Measurements from ENCODE around the gene INSYN2A. TPM values are rescaled to one million over a fixed set of nuclear protein-coding genes. Genes with fewer than 3 reads are reported as not detected.

Gene INSYN2A
- polyA plus RNA-seq, 3 donors: not detected

DNA sequence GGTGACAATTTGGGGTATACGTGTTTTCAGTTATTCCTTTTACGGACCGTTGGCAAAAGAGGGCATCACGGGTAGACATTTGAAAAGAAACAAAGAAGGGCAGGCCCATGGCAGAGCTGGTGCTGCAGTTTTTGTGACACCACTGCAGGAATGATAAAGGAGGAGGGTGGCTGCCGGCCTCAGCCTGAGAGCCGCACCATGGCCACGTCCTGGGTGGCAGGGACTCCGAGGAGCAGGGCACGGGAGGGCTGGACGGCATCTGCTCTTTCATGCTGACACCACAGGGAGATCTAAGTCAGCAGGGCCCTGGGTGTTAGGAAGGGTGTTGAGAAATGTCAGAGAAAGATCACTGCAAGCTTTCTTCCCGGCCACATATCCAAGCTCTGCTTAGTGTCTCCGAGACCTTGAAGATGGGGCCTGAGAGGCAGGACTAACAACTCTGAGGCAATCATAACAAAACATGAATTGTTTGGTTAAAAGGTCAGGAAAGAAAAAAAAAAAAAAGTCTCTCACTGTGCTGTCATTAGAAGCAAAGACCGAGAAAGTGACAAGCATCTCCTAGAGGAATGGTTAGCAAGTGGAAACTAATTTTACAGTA is 36.6 kb downstream of the INSYN2A start:
- no peak overlapping the region for H3K4me3 ChIP-seq (replicated peaks in 1 of 3; ENCODE audit: low read depth in 2 of 3, low read length in 3 of 3)

DNA sequence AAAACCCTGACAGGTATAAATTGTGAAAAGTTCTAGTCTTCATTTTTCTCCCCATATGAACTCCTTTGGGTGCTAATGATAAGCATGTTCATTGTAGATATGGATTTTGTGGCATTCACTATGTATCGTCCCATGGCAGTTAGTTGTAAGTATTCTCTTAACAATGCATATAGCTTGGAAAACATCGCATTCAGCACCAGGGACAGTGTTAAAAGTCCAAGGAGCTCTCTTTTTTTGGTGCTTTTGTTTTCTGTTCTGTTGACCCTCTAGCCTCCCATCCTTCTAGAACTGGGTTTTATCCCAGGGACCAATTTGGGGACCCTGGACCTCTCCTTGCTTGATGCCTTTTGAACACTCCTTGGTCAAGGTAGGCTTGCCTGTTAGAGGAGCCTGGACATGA is 37.7 kb downstream of the INSYN2A start:
- TF ChIP-seq, protein P1, sequence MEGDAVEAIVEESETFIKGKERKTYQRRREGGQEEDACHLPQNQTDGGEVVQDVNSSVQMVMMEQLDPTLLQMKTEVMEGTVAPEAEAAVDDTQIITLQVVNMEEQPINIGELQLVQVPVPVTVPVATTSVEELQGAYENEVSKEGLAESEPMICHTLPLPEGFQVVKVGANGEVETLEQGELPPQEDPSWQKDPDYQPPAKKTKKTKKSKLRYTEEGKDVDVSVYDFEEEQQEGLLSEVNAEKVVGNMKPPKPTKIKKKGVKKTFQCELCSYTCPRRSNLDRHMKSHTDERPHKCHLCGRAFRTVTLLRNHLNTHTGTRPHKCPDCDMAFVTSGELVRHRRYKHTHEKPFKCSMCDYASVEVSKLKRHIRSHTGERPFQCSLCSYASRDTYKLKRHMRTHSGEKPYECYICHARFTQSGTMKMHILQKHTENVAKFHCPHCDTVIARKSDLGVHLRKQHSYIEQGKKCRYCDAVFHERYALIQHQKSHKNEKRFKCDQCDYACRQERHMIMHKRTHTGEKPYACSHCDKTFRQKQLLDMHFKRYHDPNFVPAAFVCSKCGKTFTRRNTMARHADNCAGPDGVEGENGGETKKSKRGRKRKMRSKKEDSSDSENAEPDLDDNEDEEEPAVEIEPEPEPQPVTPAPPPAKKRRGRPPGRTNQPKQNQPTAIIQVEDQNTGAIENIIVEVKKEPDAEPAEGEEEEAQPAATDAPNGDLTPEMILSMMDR (IDR thresholded peaks at IDR 0.05): no peak
- Histone ChIP-seq H2AFZ (ENCODE audit: insufficient read depth, low read depth, low read length, poor library complexity, severe bottlenecking) (no peak overlapping the region), H3K4me2 (replicated peaks; ENCODE audit: extremely low read depth, low read length, poor library complexity, severe bottlenecking) (no peak overlapping the region), H3K79me2 (ENCODE audit: insufficient read depth, low read length) (no peaks in the 10 kb centered on the region), H3K9me3 (replicated peaks in 1 of 2; ENCODE audit: control insufficient read depth in 1 of 2, insufficient read depth in 1 of 2, low read length in 2 of 2) (no peaks in the 10 kb centered on the region), H3K36me3 (replicated peaks in 1 of 2; ENCODE audit: control insufficient read depth in 1 of 2, insufficient read depth in 2 of 2, low read length in 2 of 2) (no peaks in the 10 kb centered on the region), H3K4me3 (replicated peaks in 1 of 3; ENCODE audit: low read depth in 2 of 3, low read length in 3 of 3) (no peak overlapping the region), H3K9ac (ENCODE audit: insufficient read depth, low read length, poor library complexity, severe bottlenecking) (no peak overlapping the region), H4K20me1 (ENCODE audit: insufficient read depth, low read length) (no peaks in the 10 kb centered on the region), H3K4me1 (ENCODE audit: control insufficient read depth in 1 of 2, insufficient read depth in 2 of 2, low read length in 2 of 2) (no peaks in the 10 kb centered on the region), H3K27ac (ENCODE audit: low read depth in 1 of 2, low read length in 2 of 2) (no peak overlapping the region), H3K27me3 (ENCODE audit: control insufficient read depth in 2 of 2, insufficient read depth in 2 of 2, low read length in 2 of 2) (no peaks in the 10 kb centered on the region)
- DNase-seq: no peak
- Mint-ChIP-seq H3K36me3 (no peaks in the 10 kb centered on the region), H3K27ac (no peak overlapping the region), H3K4me1 (no peaks in the 10 kb centered on the region), H3K4me3 (no peak overlapping the region), H3K27me3 (ENCODE audit: low read depth in 3 of 3) (peaks cover 0 to 2% (median 1%) of the 10 kb centered on the region in 3 donors), H3K9me3 (no peaks in the 10 kb centered on the region)
- intact Hi-C loops (cut with micrococcal nuclease): no loop called here
- WGBS (ENCODE audit: insufficient coverage): no CpG with 5 or more reads among the region's 2 CpGs

More for the DNA sequence above, 36.6 kb downstream of the INSYN2A start:
- H2AFZ ChIP-seq (ENCODE audit: insufficient read depth, low read depth, low read length, poor library complexity, severe bottlenecking): no peak overlapping the region
- no peaks in the 10 kb centered on the region for H3K9me3 ChIP-seq (replicated peaks in 1 of 2; ENCODE audit: control insufficient read depth in 1 of 2, insufficient read depth in 1 of 2, low read length in 2 of 2)
- H3K4me2 ChIP-seq (replicated peaks; ENCODE audit: extremely low read depth, low read length, poor library complexity, severe bottlenecking): no peak overlapping the region
- no peaks in the 10 kb centered on the region for H4K20me1 ChIP-seq (ENCODE audit: insufficient read depth, low read length)
- no peaks in the 10 kb centered on the region for H3K27me3 ChIP-seq (ENCODE audit: control insufficient read depth in 2 of 2, insufficient read depth in 2 of 2, low read length in 2 of 2)
- TF ChIP-seq, protein P1 (IDR thresholded peaks at IDR 0.05): no peak
- H3K27ac Mint-ChIP-seq: no peak overlapping the region
- H3K27ac ChIP-seq (ENCODE audit: low read depth in 1 of 2, low read length in 2 of 2): no peak overlapping the region
- H3K36me3 Mint-ChIP-seq: no peaks in the 10 kb centered on the region
- H3K27me3 Mint-ChIP-seq (ENCODE audit: low read depth in 3 of 3): peaks cover 0 to 2% (median 1%) of the 10 kb centered on the region in 3 donors
- no peaks in the 10 kb centered on the region for H3K9me3 Mint-ChIP-seq
- H3K4me1 ChIP-seq (ENCODE audit: control insufficient read depth in 1 of 2, insufficient read depth in 2 of 2, low read length in 2 of 2): no peaks in the 10 kb centered on the region
- no peaks in the 10 kb centered on the region for H3K4me1 Mint-ChIP-seq
- H3K4me3 Mint-ChIP-seq: no peak overlapping the region
- DNase-seq: no peak
- 95% methylated on average over 10 of the region's 13 CpGs for WGBS (ENCODE audit: insufficient coverage)
- no peak overlapping the region for H3K9ac ChIP-seq (ENCODE audit: insufficient read depth, low read length, poor library complexity, severe bottlenecking)
- H3K36me3 ChIP-seq (replicated peaks in 1 of 2; ENCODE audit: control insufficient read depth in 1 of 2, insufficient read depth in 2 of 2, low read length in 2 of 2): no peaks in the 10 kb centered on the region
- H3K79me2 ChIP-seq (ENCODE audit: insufficient read depth, low read length): no peaks in the 10 kb centered on the region
- intact Hi-C loops (cut with micrococcal nuclease): no loop called here
